NCI-H524 (cell line): ENCODE results near the gene HASPIN.

ENCODE experiments used
- DNase-seq, 2 experiments: peaks; one replicate each; lab custom pipeline; 2025; lab: John Stamatoyannopoulos, UW

Gene HASPIN

GRCh38 chr17:3723556-3724377 is at the start of gene HASPIN:
HASPIN (plus strand) TSS chr17:3723903; CDS start chr17:3723936, 33 bp downstream.
- DNase-seq = peak; percentile 25 to 73

- DNase-seq = no peak
Observed at GRCh38 chr17:3675886-3676285, 47.8 kb upstream of the HASPIN start.

- no peak for DNase-seq
Observed at GRCh38 chr17:3678095-3678820, 45.4 kb upstream of the HASPIN start.

- DNase-seq = no peak
Observed at GRCh38 chr17:3678821-3679530, 44.7 kb upstream of the HASPIN start.

GRCh38 chr17:3679531-3680126 is 44.1 kb upstream of the HASPIN start:
- no peak for DNase-seq

- DNase-seq = no peak
Observed at GRCh38 chr17:3681057-3681456, 42.6 kb upstream of the HASPIN start.

GRCh38 chr17:3681565-3681964 is 42.1 kb upstream of the HASPIN start:
- DNase-seq = no peak

GRCh38 chr17:3682033-3682432 is 41.7 kb upstream of the HASPIN start:
- no peak for DNase-seq

- DNase-seq = no peak
Observed at GRCh38 chr17:3683054-3683511, 40.6 kb upstream of the HASPIN start.

GRCh38 chr17:3685174-3685573 is 38.5 kb upstream of the HASPIN start:
- no peak for DNase-seq

- no peak for DNase-seq
Observed at GRCh38 chr17:3688027-3688553, 35.6 kb upstream of the HASPIN start.

- DNase-seq = no peak
Observed at GRCh38 chr17:3688852-3689261, 34.8 kb upstream of the HASPIN start.

GRCh38 chr17:3689262-3690093 is 34.2 kb upstream of the HASPIN start:
- no peak for DNase-seq

GRCh38 chr17:3690094-3690715 is 33.5 kb upstream of the HASPIN start:
- no peak for DNase-seq

- DNase-seq = no peak
Observed at GRCh38 chr17:3691617-3692067, 32.1 kb upstream of the HASPIN start.

GRCh38 chr17:3692346-3692745 is 31.4 kb upstream of the HASPIN start:
- DNase-seq = no peak

- no peak for DNase-seq
Observed at GRCh38 chr17:3693141-3693540, 30.6 kb upstream of the HASPIN start.

GRCh38 chr17:3693829-3694231 is 29.9 kb upstream of the HASPIN start:
- DNase-seq = no peak

- DNase-seq = peak in 1 of 2 experiments; percentile 1
Observed at GRCh38 chr17:3695129-3695722, 28.5 kb upstream of the HASPIN start.
